Gastroesophageal sphincter (tissue), 3 donors: ENCODE data around the gene IQGAP2.

Experiments used
- CTCF ChIP-seq, 4 experiments: fragments of 200-600 bp in 2 of 4; fragments of 450-650 bp in 2 of 4; sonication (generic) in 1 of 4; IDR thresholded peaks; one replicate each; pipeline ENCODE4 v1.5.1; 2017 to 2019; ENCODE audit warnings: antibody characterized with exemption in 4 of 4, mild to moderate bottlenecking in 2 of 4, moderate library complexity in 2 of 4
- EP300 ChIP-seq: sonication (generic); formaldehyde crosslinking; IDR thresholded peaks from one replicate; pipeline ENCODE4 v1.6.1; 2017; ENCODE audit warnings: antibody characterized with exemption, mild to moderate bottlenecking

GRCh38 chr5:76458486-76458830 is 55.4 kb downstream of the IQGAP2 start:
- no peak for TF ChIP-seq CTCF (IDR thresholded peaks at IDR 0.05)
- TF ChIP-seq EP300, result no peak
